M059J (cell line): Measurements from ENCODE around the gene CBX3. TPM values are rescaled to one million over a fixed set of nuclear protein-coding genes. Genes with fewer than 3 reads are reported as not detected.
A peak's percentile ranks its signal among the peaks of the same experiment; 100 is the strongest.
"Not testable (repeated sequence)": the region's sequence is repeated elsewhere in the genome, so short reads cannot be mapped to it uniquely, and the experiment has no call there.

ENCODE experiments used
- DNase-seq: peaks from one replicate; pipeline ENCODE4 v3.0.0-alpha.2; 2012; ENCODE audit warnings: low read depth
- total RNA-seq: library from RNA; depleted of rRNA; stranded (reverse); fragments of >200 nt; shearing (Covaris generic); gene quantifications from 2 replicates; pipeline ENCODE4 v1.2.3, GENCODE V29; 2014; rRNA removed

The CBX3 gene
- total RNA-seq, 1 experiment from 2014 or later, result 268 TPM

DNA sequence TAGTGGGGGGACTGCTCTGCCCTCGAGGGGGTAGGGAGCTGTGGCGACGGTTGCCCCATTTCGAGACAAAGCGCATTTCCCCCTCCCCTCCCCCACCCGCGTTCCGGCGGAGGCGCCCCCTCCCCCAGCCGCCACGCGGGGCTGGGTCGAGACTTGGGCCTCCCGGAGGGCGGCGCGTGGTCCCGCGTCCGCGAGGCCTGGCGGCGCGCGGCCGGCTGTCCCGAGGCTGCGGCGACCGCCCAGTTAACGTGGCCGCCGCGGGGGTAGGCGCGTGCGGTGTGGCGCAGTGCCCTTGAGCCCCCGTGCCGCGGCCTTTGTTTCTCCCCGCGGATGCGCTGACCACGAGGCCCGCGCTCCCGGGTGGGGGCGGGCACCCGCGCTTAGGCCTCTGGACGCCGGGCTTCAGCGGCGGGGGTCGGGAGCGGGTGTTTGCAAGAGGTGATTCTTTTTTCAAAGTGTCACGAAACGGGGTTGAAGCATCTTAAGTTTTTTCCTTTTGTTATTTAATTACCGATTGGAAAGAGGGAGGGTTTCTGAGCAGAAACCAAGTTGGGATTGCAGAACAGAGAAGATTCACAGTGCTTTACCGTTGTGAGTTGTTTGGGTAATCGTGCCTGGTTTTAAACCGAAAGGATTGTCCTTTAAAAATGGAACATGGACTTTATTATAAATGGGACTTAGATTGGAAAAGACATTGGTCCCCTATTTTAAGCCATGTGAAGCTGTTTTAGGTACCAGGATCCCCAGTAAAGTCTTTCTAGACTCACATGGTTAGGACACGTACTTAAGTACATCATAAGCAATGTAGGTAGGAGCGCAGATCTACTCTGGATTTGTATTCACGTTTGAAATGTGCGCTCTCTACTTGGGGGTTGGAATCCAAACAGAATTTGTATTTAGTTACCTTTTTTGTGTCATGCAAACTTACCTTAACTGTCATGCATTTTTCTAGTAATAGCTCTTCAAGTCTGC lies 760 bp downstream of the CBX3 start:
- no peak for DNase-seq

DNA sequence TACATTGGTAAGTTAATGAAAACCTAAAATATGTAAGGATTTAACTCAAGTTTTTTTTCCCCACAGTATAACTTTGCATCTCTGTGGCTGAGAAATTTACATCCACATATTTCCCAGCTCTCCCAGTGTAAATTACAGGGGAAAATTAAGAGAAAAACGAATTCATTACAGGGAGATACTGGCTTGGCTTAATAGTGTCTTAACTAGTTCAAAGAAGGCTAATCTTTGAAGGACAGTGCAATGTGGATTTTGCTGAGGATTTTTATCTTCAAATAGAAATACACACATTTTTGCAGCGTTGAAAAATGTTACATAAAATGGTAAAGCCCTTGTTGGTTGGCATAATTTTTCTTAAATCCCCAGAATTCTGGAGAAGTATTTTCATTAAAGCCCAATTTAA lies 1.5 kb downstream of the CBX3 start:
- DNase-seq, result no peak

DNA sequence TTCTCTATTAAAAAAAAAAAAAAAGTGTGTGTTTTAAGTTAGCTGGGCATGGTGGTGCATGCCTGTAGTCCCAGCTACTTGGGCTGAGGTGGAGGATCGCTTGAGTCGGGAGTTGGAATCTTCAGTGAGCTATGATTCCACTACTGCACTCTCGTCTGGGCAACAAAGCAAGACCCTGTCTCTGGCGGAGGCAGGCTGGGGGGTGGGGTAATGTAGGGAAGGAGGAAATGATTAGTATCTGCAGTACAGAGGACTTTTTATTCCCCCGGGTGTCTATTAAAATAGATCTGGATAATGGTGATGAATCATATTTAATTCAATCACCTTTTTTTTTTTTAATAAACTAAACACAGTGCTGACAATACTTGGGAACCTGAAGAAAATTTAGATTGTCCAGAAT lies 6.5 kb downstream of the CBX3 start:
- no peak for DNase-seq

DNA sequence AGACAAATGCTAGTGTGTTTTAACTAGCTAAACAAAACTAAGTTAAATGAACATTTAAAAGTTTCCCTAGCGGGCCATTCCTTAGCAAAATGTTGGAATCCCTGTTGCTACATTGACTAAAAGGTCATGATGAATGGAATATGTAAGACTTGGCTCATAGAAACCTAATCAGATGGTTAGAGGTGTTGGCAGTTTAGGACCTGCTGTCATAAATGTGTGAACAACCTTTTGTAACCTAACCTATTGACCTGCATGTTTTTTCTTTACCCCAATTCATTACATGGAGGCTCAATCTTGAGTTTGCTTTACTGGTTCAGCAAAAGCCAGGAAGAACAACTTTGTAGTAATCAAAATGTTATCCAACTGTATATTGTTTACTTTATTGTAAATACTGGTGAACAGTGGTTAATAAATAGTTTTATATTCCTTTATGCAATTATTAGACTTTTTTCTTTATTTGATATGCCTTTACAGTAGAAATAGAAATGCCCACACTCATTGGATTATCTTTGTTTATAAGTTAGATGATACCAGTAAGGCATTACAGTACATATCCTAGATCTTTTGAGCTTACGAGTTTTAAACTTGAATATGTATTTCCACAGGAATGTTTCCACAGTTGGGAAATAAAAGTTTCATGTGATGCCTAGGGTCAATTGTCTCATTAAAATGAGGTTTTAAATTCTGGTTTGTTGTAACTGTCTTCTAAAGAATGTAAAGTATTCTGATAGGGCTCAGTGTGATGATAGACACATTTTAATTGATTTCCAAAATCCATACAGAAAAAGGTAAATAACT lies 11.6 kb downstream of the CBX3 start:
- no peak for DNase-seq

DNA sequence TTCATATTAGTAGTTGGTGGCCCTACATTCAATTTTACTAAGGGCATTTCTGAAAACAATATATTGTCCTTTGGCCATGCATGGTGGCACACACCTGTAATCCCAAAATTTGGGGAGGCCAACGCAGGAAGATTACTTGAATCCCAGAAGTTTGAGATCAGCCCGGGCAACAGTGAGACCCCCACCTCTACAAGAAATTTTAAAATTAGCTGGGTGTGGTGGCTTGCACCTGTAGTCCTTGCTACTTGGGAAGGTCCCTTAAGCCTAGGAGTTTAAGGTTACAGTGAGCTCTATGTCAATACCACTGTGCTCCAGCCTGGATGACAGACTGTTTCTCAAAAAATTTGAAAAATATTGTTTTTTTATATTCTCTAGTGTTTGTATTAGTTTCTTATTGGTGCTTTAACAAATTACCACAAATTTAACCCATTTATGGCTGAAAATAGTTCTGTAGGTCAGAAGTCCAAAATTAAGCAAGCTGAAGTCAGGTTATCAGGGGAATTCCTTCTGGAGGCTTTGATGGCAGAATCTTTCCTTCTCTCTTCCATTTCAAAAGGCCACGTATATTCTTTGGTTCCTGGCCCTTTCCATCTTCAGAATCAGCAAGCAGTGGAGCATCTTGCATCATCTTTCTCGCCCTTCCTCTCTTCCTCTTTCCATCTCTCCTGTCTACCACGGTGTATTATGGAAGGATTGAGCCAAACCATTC lies 12.4 kb downstream of the CBX3 start:
- DNase-seq, result no peak

DNA sequence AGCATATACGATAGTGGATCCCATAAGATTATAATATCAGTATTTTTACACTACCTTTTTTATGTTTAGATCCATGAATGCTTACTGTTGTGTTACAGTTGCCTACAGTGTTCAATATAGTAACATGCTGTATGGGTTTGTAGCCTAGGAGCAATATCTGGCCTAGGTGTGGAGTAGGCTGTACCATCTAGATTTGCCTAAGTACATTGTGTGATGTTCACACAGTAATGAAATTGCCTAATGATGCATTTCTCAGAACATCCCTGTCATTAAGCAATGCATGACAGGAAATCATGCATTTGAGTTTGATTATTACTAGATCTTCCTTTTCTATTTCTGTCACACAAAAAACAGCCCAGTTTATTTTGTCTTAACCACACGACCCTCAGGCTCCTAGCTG lies 14.5 kb downstream of the CBX3 start:
- DNase-seq, result no peak

DNA sequence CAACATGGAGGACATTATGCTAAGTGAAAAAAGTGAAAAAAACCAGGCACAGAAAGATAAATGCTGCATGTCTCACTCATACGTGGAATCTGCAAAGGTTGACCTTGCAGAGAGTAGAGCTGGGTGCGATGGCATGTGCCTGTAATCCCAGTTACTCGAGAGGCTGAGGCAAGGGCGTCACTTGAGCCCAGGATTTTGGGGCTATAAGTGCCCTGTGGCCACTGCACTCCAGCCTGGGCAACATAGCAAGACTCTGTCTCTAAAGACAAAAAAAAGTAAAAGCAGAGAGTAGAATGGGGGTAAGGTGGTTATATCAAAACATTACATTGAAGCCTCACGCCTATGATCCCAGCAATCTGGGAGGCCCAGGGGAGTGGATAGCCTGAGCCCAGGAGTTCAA lies 22.8 kb downstream of the CBX3 start:
- no peak for DNase-seq

DNA sequence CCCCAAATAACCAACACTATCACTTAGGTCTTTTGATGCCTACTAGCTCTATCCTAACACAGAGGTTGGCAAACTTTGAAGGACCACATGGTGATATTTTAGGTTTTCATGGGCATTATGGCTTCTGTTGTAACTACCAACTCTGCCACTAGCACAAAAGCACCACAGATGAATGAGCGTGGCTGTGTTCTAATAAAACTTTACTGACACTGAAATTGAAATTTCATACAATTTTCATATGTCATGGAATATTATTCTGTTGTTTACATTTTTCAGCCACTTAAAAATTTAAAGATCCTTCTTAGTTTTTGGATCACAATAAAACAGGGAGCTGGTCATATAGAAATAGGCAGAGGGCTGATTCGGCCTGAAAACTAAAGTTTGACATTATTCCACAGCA lies 26.4 kb downstream of the CBX3 start:
- DNase-seq, result no peak

DNA sequence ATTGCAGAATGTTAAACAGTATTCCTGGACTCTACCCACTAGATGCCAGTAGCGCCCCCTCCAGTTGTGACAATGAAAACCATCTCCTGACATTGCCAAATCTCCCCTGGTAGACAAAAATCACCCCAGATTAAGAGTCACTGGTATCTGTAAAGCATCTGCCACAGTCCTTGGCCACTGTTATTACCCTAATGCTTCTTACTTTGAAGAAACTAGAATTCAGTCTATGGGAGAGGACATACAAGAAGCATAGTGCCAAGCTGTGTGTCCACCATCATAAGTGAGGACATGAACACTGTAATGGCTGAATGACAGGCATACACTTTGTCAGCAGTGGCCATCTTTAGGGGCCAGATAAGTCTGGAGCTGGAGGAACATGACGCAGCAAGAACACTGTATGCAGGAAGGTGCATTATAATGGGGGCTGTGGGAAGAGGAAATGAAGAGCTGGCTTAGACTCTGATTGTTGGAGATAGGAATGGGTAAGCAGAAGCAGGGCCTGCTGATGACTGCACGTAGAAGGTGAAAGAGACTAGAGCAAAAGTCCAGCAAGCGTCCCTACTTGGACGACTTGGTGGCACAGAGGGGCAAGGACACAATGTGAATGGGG lies 32.5 kb downstream of the CBX3 start:
- DNase-seq, result no peak

DNA sequence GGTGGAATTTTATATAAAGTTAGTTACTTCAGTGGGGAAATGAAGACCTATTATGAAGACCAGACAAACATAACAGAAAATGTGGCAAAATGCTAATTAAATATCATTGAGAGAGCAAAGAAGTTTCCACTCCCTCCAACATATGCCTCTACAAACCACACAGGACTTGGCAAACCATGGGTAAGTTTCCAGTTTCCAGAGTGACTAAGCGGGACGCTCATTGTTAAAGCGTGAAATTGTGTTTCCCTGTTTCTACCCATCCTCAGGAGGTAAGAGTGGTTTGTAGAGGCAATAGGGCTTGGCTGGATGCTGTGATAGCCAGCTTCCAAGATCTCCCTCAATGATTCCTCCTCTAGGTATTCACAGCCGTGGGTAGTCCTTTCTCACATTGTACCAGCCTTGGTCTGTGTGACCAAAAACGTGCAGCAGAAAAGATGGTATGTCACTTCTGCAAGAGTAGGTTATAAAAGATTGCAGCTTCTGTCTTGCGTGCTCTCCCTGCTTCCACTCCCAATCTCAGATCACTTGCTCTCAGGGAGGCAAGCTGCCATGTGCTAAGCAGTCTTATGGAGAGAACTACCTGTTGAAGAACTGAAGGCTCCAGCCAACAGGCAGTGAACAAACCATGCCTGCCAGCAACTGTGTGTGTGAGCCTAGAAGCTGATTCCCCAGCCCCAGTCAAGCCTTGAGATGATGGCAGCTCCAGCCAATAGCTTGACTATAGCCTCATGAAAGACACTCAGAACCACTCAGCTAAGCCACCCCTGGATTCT lies 35.7 kb downstream of the CBX3 start:
- peak; percentile 40 for DNase-seq

DNA sequence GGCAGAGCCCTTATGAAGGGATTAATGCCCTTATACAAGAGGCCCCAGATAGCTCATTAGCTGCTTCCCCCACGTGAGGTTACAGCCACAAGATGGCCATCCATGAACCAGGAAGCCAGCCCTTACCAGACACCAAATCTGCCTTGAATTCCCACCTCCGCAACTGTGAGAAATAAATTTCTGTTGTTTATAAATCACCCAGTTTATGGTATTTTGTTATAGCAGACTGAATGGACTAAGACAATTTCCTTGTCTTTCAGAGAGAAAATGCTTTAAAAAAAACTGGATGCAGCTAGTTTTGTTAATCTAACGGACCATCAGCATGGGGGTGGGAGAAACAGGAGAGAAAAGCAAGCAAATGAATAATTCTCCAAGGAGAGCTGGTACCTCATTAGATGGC lies 36.5 kb downstream of the CBX3 start:
- DNase-seq, result no peak

DNA sequence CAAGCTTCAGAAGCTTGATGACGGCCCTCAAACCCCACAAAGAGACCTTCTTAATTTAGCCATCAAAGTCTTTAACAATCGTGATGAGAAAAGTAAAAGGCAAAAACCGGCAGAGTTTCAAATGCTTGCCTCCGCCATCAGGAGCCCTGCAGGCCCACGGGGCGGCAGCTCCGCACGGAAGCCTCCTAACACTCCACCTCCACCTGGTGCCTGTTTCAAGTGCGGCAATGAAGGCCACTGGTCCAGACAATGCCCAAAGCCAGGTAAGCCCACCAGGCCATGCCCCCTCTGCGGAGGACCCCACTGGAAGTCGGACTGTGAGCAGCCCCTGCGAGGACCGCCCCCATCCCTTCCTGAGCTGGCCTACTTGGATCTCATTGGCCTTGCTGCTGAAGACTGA lies 43.6 kb downstream of the CBX3 start:
- no peak for DNase-seq

DNA sequence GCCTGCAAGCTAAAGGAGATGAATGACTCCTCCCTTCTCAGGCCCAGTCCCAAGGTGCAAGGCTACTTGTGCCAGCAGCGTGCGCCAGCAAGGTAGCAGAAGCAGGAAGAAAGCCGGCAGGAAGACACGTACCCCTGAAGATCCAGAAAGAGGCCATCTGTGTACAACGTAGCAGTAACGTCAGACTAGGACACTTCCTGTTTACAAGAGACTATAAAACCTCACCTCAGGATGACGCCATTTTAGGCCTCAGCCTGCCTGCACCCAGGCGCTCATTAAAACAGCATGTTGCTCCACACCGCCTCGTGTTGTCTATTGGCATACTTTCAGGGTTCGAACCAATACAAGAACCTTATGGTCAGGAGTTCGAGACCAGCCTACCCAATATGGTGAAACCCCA lies 48.7 kb downstream of the CBX3 start:
- no peak for DNase-seq

DNA sequence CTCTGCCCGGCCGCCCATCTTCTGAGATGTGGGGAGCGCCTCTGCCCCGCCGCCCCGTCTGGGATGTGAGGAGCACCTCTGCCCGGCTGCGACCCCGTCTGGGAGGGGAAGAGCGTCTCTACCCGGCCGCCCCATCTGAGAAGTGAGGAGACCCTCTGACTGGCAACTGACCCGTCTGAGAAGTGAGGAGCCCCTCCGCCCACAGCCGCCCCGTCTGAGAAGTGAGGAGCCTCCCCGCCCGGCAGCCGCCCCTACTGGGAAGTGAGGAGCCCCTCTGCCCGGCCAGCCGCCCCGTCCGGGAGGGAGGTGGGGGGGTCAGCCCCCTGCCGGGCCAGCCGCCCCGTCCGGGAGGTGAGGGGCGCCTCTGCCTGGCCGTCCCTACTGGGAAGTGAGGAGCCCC lies 60.3 kb downstream of the CBX3 start:
- DNase-seq, result not testable (repeated sequence)

Other genes with a start within 250 kb of the CBX3 start
- gene NFE2L3, start 49.5 kb upstream of the CBX3 start, total RNA-seq, result 38.2 and 51.3 TPM in 2 replicates
- 183 and 328 TPM in 2 replicates for gene HNRNPA2B1, start 999 bp upstream of the CBX3 start, total RNA-seq
- 8.6 and 10.2 TPM in 2 replicates for gene SNX10, start 90.1 kb downstream of the CBX3 start, total RNA-seq